GM19035 (cell line): Measurements from ENCODE around the gene SFXN5.
"Not testable (repeated sequence)": the region's sequence is repeated elsewhere in the genome, so short reads cannot be mapped to it uniquely, and the experiment has no call there.

Experiments used
- ATAC-seq: cut with Tn5 transposase; IDR thresholded peaks from one replicate; pipeline ENCODE4 v1.9.1; 2021; ENCODE audit not compliant: unreplicated experiment

SFXN5 gene

DNA sequence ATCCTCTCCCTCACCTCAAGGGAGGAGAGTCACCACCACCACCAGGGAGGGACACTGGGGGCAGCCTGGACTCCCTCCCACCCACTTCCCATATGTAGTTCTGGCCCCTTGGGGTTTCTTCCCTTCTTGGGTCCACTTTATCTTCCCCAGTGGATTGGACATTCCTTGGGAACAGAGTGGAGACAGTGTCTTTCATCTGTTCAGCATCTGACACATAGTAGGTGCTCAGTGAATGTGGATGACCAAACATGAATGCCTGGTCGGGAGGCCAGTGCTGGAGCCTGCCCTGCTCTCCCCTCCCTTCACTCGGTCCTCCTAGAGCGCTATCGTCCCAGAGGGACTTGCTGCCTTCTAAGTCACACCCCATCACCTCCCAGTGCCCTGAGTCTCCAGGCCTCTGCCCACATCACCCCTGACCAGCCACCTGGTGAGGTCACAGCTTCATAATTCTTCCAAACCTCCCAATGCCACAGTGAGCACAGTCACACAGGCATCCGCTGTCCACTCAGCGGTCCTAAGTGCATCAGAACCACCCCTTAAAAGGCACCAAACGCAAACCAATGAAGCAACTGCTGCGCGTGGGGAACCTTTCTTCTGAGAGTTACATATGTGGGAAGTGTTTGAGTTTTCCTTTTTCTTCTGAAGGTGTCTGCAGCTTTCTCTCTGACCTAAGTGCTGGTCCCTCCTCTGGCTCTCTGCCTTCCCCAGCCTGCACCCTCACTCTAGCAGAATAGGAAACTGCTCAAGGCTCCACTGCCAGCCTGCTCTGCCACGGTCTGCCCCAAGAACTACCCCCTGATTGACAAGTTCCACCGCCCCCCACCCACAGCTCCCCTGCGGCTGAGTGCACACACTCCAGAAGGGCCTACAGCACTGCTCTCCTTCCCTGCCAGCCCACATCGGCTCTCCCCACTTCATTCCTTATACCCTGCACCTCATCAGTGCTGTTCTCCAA, 7.2 kb upstream of the SFXN5 start:
- no peak for ATAC-seq

DNA sequence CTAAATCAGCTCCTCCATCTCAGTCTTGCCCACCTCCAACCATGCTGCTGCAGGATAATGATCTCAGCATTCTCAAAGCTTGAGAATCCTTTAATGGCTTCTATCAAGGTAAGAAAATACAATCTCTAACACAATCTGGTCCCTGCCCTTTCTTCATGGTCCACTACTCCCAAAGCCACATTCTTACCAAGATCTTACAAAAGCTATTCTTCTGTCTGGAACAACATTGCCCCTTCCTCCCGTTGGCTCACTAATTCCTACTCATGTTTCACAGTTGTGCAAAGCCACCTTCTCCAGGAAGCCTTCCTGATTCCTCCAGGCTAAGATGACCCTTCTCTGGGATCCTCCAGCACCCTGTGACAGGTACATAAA, 5.9 kb upstream of the SFXN5 start:
- no peak for ATAC-seq

DNA sequence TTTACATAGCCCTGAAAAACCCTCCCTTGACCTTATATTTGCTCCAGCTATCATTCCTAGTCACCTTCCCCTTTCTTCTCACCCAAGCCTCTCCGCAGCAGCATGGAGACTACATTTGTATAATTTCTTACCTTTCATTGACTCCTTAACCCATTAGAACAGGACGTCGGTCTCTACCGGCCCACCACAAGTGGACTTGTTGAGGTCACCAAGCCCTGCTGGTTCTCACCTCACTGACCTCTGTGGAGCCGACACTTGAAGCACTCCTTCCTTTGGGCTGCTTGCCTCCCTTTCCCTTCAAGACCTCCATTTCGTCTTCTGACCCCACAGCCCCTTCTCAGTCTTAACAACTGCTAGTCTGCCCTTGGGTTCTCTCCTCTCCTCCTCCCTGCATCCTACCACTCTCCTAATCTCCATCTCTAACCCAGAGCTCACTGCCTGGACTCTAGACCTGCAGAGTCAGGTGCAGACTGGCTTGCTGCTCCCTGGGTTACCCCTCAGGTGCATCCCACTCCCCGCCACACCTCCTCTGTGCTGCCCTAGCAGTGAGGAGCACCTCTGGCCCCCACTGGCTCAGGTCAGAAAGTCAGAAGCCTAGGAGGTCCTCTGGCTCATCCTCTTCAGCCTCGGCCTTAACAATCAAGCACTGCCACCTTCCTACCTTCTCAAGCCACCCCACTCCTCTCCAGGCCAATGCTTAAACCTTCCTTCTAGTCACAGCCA, 5.3 kb upstream of the SFXN5 start:
- no peak for ATAC-seq

DNA sequence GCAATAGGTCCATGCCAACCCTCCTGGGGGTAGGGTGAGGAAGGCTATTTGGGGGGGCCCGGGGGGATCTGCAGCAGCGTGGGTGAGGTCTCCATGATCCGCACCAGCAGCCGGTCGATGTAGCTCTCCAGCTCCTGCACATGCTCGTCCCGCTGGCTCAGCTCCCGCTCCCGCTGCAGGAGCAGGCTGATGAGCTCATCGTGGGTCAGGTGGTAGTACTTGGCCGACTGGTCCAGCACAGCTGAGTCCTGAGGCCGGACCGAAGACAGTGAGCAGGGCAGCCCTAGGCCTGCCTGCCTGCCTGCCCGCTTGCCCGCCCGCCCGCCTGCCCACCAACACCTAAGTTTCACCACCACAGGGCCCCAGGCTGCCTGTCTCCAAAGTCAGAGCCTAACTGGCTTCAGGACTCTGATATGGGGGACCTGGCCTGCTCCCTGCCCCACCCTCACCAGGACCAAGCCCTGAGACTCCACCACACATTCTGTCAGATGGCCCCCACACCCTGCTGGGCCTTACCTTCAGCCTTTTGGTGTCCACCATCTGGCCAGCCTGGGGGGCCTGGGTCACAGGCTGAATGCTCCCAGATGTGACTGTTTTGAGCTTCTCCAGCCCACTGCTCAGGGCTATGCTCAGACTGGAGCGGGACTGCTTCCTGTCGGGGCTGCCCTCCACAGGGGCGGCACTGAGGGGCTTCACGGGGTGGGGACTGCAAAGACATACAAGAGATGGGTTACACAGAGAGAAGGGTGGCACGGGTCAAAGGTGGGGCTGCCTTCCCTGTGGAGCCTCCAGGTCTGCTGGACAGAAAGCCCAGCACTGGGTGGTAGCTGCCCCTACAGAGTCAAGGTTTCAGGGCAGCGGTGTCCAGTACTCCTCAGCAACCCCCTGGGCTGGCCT, 4.2 kb upstream of the SFXN5 start:
- no peak for ATAC-seq

DNA sequence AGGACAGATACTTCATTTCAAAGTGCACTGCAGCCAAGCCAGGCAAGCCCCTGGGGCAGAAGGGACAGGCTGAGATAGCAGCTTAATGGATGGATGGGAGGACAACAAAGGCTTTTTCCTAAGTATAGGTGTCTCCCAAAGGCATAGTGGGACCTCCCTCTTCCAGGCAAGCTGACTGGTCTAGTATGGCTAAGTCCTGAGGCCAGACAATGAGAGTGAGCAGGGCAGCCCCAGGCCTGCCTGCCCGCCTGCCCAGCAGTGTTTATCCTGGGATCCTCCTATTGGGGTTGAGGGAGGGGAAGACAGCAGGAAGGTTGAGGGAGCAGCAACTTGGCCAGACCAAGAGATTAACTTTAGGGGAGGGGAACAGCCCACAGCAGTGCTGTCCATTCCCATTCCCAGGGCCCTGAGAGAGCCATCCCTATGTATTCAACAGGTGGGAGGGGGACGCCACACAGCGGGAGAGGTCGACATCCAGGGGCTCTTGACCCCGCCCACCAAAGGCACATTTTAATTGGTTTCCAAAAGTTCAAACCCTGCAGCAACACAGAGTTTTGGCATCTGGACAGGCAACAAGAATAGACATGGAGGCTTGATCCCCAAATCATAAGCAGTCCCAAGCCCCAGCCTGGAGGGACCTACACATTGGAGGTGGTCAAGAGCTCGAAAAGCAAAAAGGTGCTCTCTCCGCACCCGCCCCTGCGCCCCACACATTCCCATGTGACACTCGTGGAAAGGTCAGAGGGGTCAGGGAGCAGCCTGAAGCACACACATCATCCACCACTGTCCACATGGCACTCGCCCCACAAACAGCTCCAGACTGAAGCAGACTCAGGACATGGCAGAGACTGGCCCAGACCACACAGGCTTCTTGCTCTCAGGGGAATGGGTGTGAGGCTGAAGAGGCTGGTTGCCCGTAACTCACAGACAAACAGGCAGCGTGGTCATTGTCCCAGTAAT, 2.9 kb upstream of the SFXN5 start:
- ATAC-seq, result no peak

DNA sequence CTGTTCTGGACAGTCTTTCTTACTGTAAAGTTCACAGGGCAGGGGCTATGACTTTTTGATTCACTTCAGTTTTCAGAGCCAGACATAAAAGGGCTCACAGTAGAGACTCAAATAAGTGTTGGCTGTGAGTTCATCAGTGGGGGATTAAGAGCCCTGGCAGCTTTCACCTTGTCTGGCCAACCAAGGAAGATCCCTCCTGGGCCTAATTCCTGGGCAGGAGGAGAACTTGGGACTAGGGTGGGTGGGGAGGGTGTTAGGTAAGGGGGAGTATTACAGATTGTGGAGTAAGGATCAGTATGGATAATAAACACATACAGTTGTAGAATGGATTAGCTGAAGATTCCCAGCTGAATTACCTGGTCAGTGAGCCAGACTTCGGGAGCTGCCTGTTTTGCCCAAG, 904 bp upstream of the SFXN5 start:
- ATAC-seq, result no peak

DNA sequence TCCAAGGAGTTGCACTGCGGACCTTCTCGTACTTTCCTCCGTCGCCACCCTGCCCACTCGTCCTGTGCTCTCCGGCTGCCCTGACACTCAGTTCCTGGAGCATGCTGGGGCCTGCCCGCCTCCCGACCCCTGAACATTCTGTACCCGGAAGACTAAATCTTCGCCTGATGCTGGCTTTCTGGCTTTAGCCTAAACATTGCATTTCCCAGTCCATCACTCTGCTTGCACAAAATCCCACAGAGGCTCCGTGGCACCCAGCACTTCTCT, 550 bp upstream of the SFXN5 start:
- peak; percentile 12 for ATAC-seq

DNA sequence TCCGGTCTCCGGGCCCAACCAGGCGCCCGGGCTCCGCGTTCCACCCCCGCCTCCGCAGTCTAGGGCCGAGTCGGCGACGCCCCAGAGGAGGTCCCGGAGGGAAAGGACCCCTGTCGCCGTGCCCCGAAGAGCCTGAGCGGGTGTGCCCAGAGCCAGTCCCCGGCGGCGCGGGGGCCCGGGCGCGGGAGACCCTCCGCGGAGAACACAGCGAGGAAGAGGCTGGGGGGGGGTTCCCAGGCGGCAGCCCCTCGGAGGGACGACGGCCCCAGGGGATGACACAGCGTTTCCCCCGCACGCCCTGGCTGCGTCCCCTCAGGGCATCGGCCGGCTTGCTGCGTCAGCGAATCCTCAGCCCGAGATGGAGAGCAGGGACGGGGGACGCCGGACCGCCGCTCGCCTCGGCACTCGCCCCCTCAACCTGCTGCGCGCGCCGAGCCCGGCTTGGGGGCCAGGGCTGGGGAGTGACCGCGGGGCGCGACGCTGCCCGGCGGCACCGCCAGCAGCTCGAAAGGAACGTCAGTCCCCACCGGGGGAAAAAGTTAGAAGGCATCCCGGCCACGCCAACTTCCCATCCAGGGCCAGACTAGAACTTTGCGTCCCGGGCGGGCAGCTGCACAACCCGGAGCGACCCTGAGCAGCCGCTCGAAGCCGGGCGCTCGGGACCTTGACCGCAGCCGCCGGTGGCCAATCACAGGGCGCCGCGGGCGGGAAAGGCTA, 711 bp downstream of the SFXN5 start:
- peak; percentile 26 for ATAC-seq

DNA sequence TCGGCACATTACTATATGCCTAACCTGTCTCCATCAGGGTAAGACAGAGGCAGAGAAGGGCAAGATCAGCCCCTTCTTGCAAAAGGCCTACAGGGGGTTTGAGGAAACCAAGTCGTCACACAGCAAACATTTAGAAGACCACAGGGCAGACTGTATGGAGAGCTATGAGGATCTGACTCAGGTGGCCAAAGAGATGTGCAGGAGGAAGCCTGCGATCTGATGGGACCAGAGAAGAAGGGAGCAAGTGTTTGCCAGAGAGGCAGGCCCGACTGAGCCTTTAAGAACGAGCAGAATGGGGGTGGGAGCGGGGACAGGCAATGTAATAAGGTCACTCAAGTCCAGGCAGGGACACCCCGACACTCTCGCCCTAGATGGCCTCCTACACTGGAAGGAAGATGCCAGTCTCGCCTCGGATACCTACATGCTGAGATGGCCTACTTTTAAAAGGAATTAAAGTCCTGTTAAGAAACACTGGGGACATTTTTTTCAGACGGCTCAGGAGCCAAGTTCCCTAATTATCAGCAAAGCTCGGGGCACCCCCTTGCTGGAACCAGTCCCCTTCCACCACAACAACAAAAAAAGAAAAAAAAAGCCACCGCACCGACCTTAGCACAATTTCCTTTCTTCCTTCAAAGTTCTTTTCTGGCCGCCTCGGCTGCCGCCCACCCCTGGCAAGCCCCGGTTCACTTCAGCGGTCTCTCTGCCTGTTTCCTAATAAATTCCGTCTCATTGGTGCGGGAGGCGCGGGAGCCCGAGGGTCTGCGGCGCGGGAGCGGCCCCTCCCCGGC, 1.5 kb downstream of the SFXN5 start:
- no peak for ATAC-seq

DNA sequence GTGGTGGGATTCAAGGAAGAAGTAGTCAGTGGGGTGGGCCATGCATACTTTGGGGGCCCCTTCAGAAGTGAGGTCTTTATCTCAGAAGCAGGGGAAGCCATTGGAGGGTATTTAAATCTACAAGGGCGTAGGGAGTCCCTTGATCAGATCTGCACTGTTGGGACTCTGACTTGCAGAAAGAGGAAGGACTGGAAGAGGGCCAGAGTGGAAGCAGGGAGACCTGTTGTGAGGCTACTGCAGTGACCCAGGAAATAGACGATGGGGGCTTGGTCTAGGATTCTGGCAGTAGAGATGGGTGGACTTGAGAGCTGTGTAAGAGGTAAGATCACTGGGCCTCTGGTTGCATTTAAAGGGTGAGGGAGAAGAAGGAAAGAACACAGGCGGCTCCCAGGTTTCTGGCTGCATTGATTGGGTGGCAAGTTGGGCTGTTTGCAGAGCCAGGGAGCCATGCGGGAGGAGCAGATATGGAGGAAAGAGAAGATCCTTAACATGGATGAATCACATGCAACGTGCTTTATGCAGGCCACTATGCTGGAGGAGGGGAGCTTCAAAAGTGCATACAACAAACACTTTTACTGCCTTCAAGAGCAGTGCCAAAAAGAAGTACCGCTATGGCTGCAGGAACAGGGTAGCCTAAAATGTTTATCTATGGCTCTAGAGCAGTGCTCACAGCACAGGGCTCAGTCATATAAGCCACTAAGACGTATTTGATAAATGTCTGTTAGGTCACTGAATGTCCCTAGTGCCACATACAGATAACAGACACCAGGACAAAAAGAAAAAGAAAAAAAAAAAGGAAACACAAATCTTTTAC, 2.3 kb downstream of the SFXN5 start:
- no peak for ATAC-seq

DNA sequence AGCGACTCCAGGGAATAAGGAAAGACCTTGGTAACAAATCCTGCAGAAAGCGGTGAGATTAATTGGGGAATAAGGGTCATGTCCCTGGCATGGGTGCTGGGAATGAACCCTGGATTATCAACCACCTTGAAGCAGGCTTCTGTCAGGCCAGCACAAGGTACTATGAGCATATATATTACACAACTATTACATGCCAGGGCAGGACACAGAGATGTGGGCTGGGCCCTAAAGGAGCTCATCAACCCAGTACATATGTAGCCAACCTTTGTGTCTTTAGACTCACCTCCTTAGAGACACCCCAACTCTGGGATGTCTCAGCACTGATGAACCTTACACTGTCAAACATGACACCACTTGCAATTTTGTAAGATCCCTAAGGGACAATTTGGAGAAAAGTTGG, 3.4 kb downstream of the SFXN5 start:
- no peak for ATAC-seq

DNA sequence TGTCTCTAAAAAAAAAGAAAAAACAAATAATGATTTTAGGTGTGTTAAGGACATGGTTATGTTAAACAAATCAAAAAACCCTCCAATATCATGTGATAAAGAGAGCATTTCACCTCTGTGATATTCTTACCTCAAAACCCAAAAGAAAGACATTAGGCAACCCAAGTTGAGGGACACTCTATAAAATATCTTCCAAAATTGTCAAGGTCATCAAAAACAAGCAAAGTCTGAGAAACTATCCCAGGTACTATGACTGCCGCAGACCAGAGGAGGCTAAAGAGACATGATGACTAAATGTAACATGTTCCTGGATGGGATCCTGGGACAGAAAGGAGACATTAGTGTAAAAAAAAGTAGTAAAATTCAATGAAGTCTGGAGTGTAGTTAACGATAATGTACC, 4.5 kb downstream of the SFXN5 start:
- ATAC-seq, result no peak

DNA sequence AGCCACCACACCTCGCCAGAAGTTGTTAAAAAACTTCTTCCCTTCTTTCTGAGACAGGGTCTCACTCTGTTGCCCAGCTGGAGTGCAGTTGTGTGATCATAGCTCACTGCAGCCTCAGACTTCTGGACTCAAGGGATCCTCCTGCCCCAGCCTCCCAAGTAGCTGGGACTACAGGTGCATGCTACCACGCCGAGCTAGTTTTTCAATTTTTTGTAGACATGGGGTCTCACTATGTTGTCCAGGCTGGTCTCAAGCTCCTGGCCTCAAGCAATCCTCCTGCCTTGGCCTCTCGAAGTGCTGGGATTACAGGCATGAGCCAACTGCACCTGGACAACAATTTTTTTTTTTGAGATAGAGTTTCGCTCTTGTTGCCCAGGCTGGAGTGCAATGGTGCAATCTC, 6.4 kb downstream of the SFXN5 start:
- not testable (repeated sequence) for ATAC-seq

DNA sequence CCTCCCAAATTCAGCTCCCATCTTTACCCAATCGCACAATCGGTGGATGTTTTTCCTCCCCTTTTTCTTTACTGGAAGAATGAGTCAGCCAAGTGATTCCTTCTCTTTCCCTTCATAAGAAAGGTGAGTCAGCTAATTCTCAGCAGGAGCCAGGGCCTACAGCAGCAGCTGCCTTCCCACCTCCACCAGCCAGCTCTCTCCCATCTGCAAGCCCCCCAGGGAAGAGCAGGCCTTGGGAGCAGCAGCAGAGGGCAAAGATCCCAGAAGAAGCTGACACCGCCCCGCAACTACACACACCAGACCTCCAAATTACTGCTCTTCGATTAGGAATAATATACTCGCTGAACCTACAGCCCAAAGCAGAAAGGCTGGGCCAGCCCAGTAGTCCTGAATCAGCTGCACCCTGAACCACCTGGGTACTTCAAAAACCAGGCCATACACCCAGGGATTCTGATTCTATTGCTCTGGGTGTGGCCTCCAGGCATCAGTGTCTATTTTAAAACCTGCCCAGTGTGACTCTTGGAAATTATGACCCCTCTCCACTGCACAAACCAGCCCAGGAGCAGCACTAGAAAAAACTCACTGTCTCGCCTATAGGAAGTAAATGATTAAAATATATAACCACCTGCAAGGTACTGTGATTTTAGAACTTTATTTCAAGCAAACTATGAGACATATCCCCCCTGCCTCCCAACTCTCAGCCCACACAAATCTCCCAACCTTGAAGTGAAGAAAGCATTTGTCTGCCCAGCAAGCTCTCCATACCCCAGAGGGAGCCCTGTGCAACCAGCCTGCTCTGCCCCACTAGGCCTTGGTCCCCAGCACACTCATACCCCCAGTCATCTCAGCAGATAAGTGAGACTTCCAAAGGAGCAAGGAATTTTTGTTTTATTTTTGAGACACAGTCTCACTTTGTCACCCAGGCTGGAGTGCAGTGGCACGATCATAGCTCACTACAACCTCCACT, 7.3 kb downstream of the SFXN5 start:
- ATAC-seq, result no peak

DNA sequence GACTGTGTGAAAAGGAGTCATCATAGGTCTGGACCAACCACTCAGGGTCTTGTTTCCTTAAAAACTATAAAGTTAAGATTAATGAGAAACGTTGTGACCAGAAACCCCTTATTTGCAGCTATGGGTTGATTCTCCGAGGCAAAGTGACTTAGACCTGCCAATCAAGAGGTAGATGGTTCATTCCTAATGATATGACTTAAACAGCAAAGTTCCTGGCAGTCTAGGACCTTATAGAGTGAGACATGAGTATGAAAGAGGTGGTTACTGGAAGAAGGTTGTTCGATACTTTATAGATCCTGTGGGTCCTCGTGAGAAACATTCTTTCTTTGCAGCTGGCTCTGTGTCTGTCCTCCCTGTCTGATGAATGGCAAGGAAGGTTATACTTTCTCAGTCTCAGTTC, 8.0 kb downstream of the SFXN5 start:
- no peak for ATAC-seq

DNA sequence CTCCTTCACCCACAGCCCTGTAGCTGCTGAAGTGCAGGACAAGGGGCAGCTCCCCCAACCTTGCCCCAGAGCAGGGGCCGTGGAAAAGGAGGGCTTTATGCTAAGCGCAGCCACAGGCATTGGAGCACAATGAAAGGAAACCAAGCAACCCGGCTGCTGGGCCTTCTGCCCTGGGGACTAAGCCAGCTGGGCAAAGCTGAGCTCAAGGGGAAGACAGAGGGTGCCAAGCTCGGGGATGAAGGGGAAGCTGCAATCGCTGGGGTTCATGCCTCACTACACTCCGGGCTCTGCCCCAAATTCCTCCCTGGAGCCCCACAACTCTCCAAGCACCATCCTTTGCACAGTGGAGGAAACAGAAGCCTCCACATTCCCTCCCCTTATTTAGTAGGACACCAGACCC, 12.4 kb downstream of the SFXN5 start:
- ATAC-seq, result no peak

DNA sequence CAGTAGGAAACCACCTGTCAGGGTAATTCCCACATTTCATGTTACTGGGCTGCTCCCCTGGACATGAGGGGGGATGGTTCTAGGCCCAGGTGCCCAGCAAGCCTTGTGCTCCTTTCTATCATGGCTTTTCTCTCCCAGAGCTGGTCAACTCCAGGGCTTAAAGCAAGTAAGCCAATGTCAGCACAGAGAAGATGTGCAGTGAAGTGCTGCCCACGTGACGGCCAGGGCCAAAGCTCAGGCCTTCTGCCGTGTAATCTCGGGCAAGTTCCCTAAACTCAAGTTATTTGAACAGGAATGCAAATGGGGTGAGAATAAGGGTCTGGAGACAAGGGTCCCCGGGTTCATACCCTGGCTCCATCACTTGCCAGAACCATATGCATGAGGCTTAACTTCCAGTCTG, 16.5 kb downstream of the SFXN5 start:
- ATAC-seq, result no peak
